Neuronal stem cell (in vitro differentiated cells): ENCODE data around the gene FES.
A peak's percentile ranks its signal among the peaks of the same experiment; 100 is the strongest.

ENCODE experiments used
- DNase-seq: peaks from one replicate; pipeline ENCODE4 v3.0.0-alpha.2; 2013; ENCODE audit warnings: low spot score
- H2AFZ ChIP-seq: one replicate; pipeline ENCODE4 v1.6.1; 2013; ENCODE audit warnings: mild to moderate bottlenecking, low read length, inconsistent platforms
- H2AK5ac ChIP-seq: 2 replicates; pipeline ENCODE4 v1.6.1; 2013; ENCODE audit warnings: low read depth, mild to moderate bottlenecking, inconsistent platforms, low read length, moderate library complexity, mixed read lengths
- H2BK120ac ChIP-seq: 2 replicates; pipeline ENCODE4 v1.6.1; 2013; ENCODE audit warnings: low read depth, mild to moderate bottlenecking, inconsistent platforms, low read length, moderate library complexity, mixed read lengths
- H2BK12ac ChIP-seq: one replicate; pipeline ENCODE4 v1.6.1; 2013; ENCODE audit warnings: low read length, inconsistent platforms
- H2BK15ac ChIP-seq: 2 replicates; pipeline ENCODE4 v1.6.1; 2013; ENCODE audit warnings: mild to moderate bottlenecking, low read length, inconsistent platforms, mixed read lengths
- H2BK5ac ChIP-seq: one replicate; pipeline ENCODE4 v1.6.1; 2013; ENCODE audit warnings: inconsistent platforms, mild to moderate bottlenecking, low read length, moderate library complexity
- H3K14ac ChIP-seq: one replicate; pipeline ENCODE4 v1.6.1; 2013; ENCODE audit warnings: low read length, inconsistent platforms
- H3K18ac ChIP-seq: 2 replicates; pipeline ENCODE4 v1.6.1; 2013; ENCODE audit warnings: low read length, inconsistent platforms
- H3K23ac ChIP-seq: 2 replicates; pipeline ENCODE4 v1.6.1; 2013; ENCODE audit warnings: low read depth, mild to moderate bottlenecking, mixed read lengths, low read length, inconsistent platforms; ENCODE audit not compliant: poor library complexity
- H3K27ac ChIP-seq: replicated peaks from 3 replicates; pipeline ENCODE4 v1.5.1; 2013; ENCODE audit warnings: low read length, inconsistent platforms
- H3K27me3 ChIP-seq, 3 experiments: 2 replicates each; pipeline ENCODE4 v1.6.1; 2013; ENCODE audit warnings: low read length in 3 of 3, mild to moderate bottlenecking in 2 of 3, inconsistent platforms in 1 of 3, low read depth in 1 of 3, mixed read lengths in 1 of 3, moderate library complexity in 1 of 3; ENCODE audit not compliant: control insufficient read depth in 3 of 3, insufficient read depth in 3 of 3
- H3K36me3 ChIP-seq, 2 donors: replicated peaks in 1 of 2; 2 replicates each; pipeline ENCODE4 v1.6.1; 2013; ENCODE audit warnings: low read length in 2 of 2; ENCODE audit not compliant: control insufficient read depth in 2 of 2, insufficient read depth in 2 of 2
- H3K4ac ChIP-seq: 2 replicates; pipeline ENCODE4 v1.6.1; 2013; ENCODE audit warnings: inconsistent platforms, mild to moderate bottlenecking, low read length, moderate library complexity
- H3K4me1 ChIP-seq, 2 donors: 1 replicate in 1 of 2; 2 replicates in 1 of 2; pipeline ENCODE4 v1.6.1; 2013; ENCODE audit warnings: low read length in 2 of 2, low read depth in 1 of 2; ENCODE audit not compliant: control insufficient read depth in 2 of 2, insufficient read depth in 1 of 2
- H3K4me2 ChIP-seq: one replicate; pipeline ENCODE4 v1.6.1; 2013; ENCODE audit warnings: mild to moderate bottlenecking, low read length, inconsistent platforms; ENCODE audit not compliant: insufficient read depth, poor library complexity, severe bottlenecking
- H3K4me3 ChIP-seq, 2 donors: 2 replicates each; pipeline ENCODE4 v1.5.1; 2013; ENCODE audit warnings: low read length in 2 of 2, mild to moderate bottlenecking in 2 of 2, inconsistent platforms in 1 of 2, moderate library complexity in 1 of 2
- H3K79me1 ChIP-seq: one replicate; pipeline ENCODE4 v1.6.1; 2013; ENCODE audit warnings: low read depth, mild to moderate bottlenecking, inconsistent platforms, low read length, moderate library complexity
- H3K9ac ChIP-seq: one replicate; pipeline ENCODE4 v1.6.1; 2013; ENCODE audit warnings: mild to moderate bottlenecking, low read depth, low read length, inconsistent platforms; ENCODE audit not compliant: poor library complexity
- H3K9me3 ChIP-seq, 2 donors: replicated peaks in 1 of 2; 2 replicates each; pipeline versions ENCODE3 to v1.6.1; 2013; ENCODE audit warnings: low read length in 2 of 2, mild to moderate bottlenecking in 2 of 2, inconsistent platforms in 1 of 2, low read depth in 1 of 2, mixed read lengths in 1 of 2, moderate library complexity in 1 of 2; ENCODE audit not compliant: control insufficient read depth in 2 of 2, insufficient read depth in 1 of 2
- H4K8ac ChIP-seq: one replicate; pipeline ENCODE4 v1.6.1; 2013; ENCODE audit warnings: low read depth, mild to moderate bottlenecking, inconsistent platforms, low read length, moderate library complexity
- H4K91ac ChIP-seq: one replicate; pipeline ENCODE4 v1.6.1; 2013; ENCODE audit warnings: low read length, low read depth, mild to moderate bottlenecking, inconsistent platforms; ENCODE audit not compliant: poor library complexity
- WGBS, 2 donors: extraction: QIAGEN DNeasy Blood & Tissue Kit; methylation state at CpG; one replicate each; pipeline ENCODE4 v1.1.7; 2013; ENCODE audit warnings: missing lambda C conversion rate in 2 of 2, mixed read lengths in 1 of 2; ENCODE audit not compliant: insufficient read length in 2 of 2, insufficient replicate concordance in 1 of 2; ENCODE audit errors: extremely low coverage in 2 of 2; 5-methylcytosine and 5-hydroxymethylcytosine counted together

The FES gene

DNA sequence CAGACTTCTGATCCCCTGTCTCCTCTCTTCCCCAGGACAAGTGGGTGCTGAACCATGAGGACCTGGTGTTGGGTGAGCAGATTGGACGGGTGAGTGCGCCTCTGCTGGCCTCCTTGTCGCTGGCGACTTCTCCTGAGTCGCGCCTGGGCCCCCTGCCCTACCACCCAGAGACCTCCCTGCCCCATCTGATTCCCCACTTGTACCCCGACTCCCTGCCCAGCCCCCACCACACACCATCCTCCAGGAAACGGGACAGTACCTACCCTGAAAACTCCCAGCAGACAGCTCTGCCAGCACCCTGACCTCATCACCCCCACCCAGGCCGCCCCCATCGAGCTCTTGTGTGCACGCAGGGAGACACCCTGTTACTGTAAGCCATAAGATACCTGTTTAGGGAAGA lies 7.7 kb downstream of the FES start:
- Histone ChIP-seq H3K27ac (no peak overlapping the region), H2AK5ac (no peak overlapping the region), H4K8ac (no peak overlapping the region), H3K4me3 (no peak overlapping the region), H4K91ac (no peak overlapping the region), H3K4ac (no peak overlapping the region), H3K9ac (no peak overlapping the region), H3K79me1 (no peaks in the 10 kb centered on the region), H3K14ac (peak overlapping the region; percentile 31), H2BK120ac (no peak overlapping the region), H3K9me3 (no peaks in the 10 kb centered on the region), H3K36me3 (peaks cover 0 to 6% of the 10 kb centered on the region in 2 donors), H2BK12ac (no peak overlapping the region), H2BK15ac (no peak overlapping the region), H3K4me2 (no peak overlapping the region), H3K27me3 (no peaks in the 10 kb centered on the region), H3K23ac (no peak overlapping the region), H3K18ac (no peak overlapping the region), H2AFZ (no peak overlapping the region), H3K4me1 (no peaks in the 10 kb centered on the region), H2BK5ac (no peak overlapping the region)
- no peak for DNase-seq
- WGBS, 2 donors: no CpG with 5 or more reads among the region's 11 CpGs

DNA sequence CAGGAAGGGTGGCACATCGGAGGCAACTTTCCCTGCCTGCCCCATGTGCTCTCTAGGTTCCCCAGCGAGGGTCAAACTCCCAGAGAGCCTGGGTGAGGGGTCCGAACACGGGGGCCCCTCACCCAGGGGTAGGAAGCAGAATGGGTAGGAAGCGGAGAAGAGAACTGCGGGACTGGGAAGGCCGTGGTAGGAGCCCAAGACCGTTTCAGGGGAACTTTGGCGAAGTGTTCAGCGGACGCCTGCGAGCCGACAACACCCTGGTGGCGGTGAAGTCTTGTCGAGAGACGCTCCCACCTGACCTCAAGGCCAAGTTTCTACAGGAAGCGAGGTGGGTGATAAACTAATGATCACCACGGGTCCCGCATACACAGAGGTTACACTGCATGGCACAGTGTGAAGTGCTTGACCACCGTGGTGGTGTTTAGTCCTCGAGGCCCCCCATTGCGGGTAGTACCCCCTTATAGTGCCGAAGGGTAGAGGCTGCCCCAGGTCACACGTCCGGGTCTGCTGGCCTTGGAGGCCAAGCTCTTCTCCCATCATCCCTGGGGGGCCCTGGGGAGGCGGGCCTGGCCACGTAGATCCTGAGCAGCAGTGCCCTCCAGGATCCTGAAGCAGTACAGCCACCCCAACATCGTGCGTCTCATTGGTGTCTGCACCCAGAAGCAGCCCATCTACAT lies 8.3 kb downstream of the FES start:
- Histone ChIP-seq H4K8ac (no peak overlapping the region), H3K18ac (peak overlapping the region; percentile 64), H3K9ac (peak overlapping the region; percentile 44), H3K9me3 (no peaks in the 10 kb centered on the region), H2BK12ac (peak overlapping the region; percentile 41), H2AK5ac (no peak overlapping the region), H2BK120ac (no peak overlapping the region), H4K91ac (peak overlapping the region; percentile 12), H3K4me2 (no peak overlapping the region), H3K36me3 (peaks cover 0 to 6% of the 10 kb centered on the region in 2 donors), H3K4me1 (no peaks in the 10 kb centered on the region), H2AFZ (no peak overlapping the region), H3K79me1 (no peaks in the 10 kb centered on the region), H3K4ac (no peak overlapping the region), H2BK5ac (peak overlapping the region; percentile 93), H3K23ac (peak overlapping the region; percentile 65), H3K27me3 (no peaks in the 10 kb centered on the region), H3K27ac (no peak overlapping the region), H3K14ac (no peak overlapping the region), H3K4me3 (peak overlapping the region in 1 of 2 donors; percentile 5), H2BK15ac (no peak overlapping the region)
- WGBS, 2 donors: no CpG with 5 or more reads among the region's 29 CpGs
- DNase-seq: no peak

- Histone ChIP-seq H3K27me3 (no peaks in the 10 kb centered on the region), H3K4ac (no peak overlapping the region), H3K14ac (no peak overlapping the region), H3K18ac (peak overlapping the region; percentile 64), H3K4me3 (peak overlapping the region in 1 of 2 donors; percentile 5), H3K79me1 (no peaks in the 10 kb centered on the region), H2BK12ac (peak overlapping the region; percentile 41), H3K27ac (no peak overlapping the region), H2AK5ac (no peak overlapping the region), H3K9me3 (no peaks in the 10 kb centered on the region), H4K91ac (no peak overlapping the region), H3K36me3 (peaks cover 0 to 6% of the 10 kb centered on the region in 2 donors), H2BK120ac (no peak overlapping the region), H2AFZ (no peak overlapping the region), H3K23ac (peak overlapping the region; percentile 65), H3K9ac (peak overlapping the region; percentile 44), H2BK5ac (peak overlapping the region; percentile 93), H2BK15ac (no peak overlapping the region), H3K4me2 (no peak overlapping the region), H4K8ac (no peak overlapping the region), H3K4me1 (no peaks in the 10 kb centered on the region)
- no peak for DNase-seq
- no CpG with 5 or more reads among the region's 33 CpGs for WGBS, 2 donors
Observed at GRCh38 chr15:90893175-90894090, 9.1 kb downstream of the FES start.

DNA sequence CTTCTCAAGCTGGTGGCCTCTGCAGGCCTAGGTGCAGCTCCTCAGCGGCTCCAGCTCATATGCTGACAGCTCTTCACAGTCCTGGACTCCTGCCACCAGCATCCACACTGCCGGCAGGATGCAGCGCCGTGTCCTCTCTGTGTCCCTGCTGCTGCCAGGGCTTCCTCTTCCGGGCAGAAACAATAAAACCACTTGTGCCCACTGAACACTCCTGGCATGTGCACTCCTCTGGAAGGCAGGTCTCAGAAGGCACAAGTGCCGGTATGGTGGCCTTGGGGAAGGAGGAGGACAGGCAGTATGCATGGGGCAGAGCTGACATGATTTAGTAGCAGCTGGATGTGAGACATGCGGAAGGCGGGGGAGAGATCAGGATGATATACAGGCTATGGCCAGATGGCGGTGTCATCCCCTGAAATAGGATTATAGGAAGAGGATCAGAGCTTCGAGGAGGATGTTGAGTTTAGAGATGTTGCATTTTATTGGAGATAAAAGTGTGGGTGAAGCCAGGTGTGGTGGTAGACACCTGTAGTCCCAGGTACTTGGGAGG lies 11.3 kb downstream of the FES start:
- peak overlapping the region; percentile 58 for H2BK15ac ChIP-seq
- H2AFZ ChIP-seq: peak overlapping the region; percentile 67
- WGBS, 2 donors: 100% methylated on average over 1 of the region's 10 CpGs; no CpG with 5 or more reads in 1 of the 2 donors
- no peak overlapping the region for H4K8ac ChIP-seq
- H3K23ac ChIP-seq: peak overlapping the region; percentile 52
- no peaks in the 10 kb centered on the region for H3K9me3 ChIP-seq
- no peak overlapping the region for H2BK120ac ChIP-seq
- H2BK5ac ChIP-seq: peak overlapping the region; percentile 62
- H3K4me2 ChIP-seq: no peak overlapping the region
- H3K4ac ChIP-seq: no peak overlapping the region
- H3K27ac ChIP-seq: no peak overlapping the region
- H3K27me3 ChIP-seq: peaks cover 0 to 2% (median 0%) of the 10 kb centered on the region in 3 experiments
- H3K18ac ChIP-seq: peak overlapping the region; percentile 64
- H3K79me1 ChIP-seq: no peaks in the 10 kb centered on the region
- H3K4me1 ChIP-seq: no peaks in the 10 kb centered on the region
- no peak overlapping the region for H2BK12ac ChIP-seq
- no peak overlapping the region for H2AK5ac ChIP-seq
- H3K9ac ChIP-seq: peak overlapping the region; percentile 50
- no peak overlapping the region for H4K91ac ChIP-seq
- H3K14ac ChIP-seq: peak overlapping the region; percentile 56
- no peak for DNase-seq
- H3K36me3 ChIP-seq: peaks cover 0 to 6% of the 10 kb centered on the region in 2 donors
- no peak overlapping the region for H3K4me3 ChIP-seq
